ENCODE results near the gene TMEM256.

The TMEM256 gene

GRCh38 chr17:7431231-7431630 lies 27.3 kb upstream of the TMEM256 start:
- DNase-seq (ENCODE audit: insufficient read length, low spot score), result no peak
- FAIRE-seq, result no peak

- DNase-seq (ENCODE audit: insufficient read length, low spot score), result no peak
- FAIRE-seq, result no peak
These were observed 25.8 kb upstream of the TMEM256 start for GRCh38 chr17:7429722-7430121.

- FAIRE-seq, result no peak
- DNase-seq (ENCODE audit: insufficient read length, low spot score), result no peak
These were observed 24.7 kb upstream of the TMEM256 start, which contains the start of gene SPEM3 for GRCh38 chr17:7428557-7428956. Gene SPEM3, plus strand, starts transcription at chr17:7428857. Its CDS starts 46 bp downstream, at chr17:7428903.

- DNase-seq (ENCODE audit: insufficient read length, low spot score) (no peak), FAIRE-seq (no peak)
These were observed 23.7 kb upstream of the TMEM256 start for GRCh38 chr17:7427549-7427948.

- FAIRE-seq, result no peak
- DNase-seq (ENCODE audit: insufficient read length, low spot score), result no peak
These were observed 23.1 kb upstream of the TMEM256 start for GRCh38 chr17:7426896-7427489.

- DNase-seq (ENCODE audit: insufficient read length, low spot score), result no peak
- no peak for FAIRE-seq
These were observed 22.4 kb upstream of the TMEM256 start for GRCh38 chr17:7426203-7426863.

- FAIRE-seq, result no peak
These were observed 21.9 kb upstream of the TMEM256 start for GRCh38 chr17:7425756-7426155.

GRCh38 chr17:7425316-7425715 lies 21.4 kb upstream of the TMEM256 start, which contains the start of gene SPEM2:
Gene SPEM2, plus strand, starts transcription at chr17:7425616. Its CDS starts 73 bp downstream, at chr17:7425689.
- FAIRE-seq (no peak), DNase-seq (ENCODE audit: insufficient read length, low spot score) (no peak)

More at GRCh38 chr17:7425756-7426155, 21.9 kb upstream of the TMEM256 start:
- DNase-seq (ENCODE audit: insufficient read length, low spot score), result no peak

GRCh38 chr17:7423679-7424078 lies 19.8 kb upstream of the TMEM256 start:
- FAIRE-seq, result no peak

GRCh38 chr17:7421186-7421585 lies 17.3 kb upstream of the TMEM256 start:
- FAIRE-seq (no peak), DNase-seq (ENCODE audit: insufficient read length, low spot score) (no peak)

More at GRCh38 chr17:7423679-7424078, 19.8 kb upstream of the TMEM256 start:
- no peak for DNase-seq (ENCODE audit: insufficient read length, low spot score)

- DNase-seq (ENCODE audit: insufficient read length, low spot score) (no peak), FAIRE-seq (no peak)
These were observed 16.1 kb upstream of the TMEM256 start, which contains the start of gene SPEM1 for GRCh38 chr17:7419819-7420610. Gene SPEM1, plus strand, starts transcription at chr17:7420324. Its CDS starts 61 bp downstream, at chr17:7420385.

GRCh38 chr17:7418472-7419152 lies 14.7 kb upstream of the TMEM256 start:
- no peak for DNase-seq (ENCODE audit: insufficient read length, low spot score)
- FAIRE-seq, result no peak

- no peak for FAIRE-seq
- no peak for DNase-seq (ENCODE audit: insufficient read length, low spot score)
These were observed 13.3 kb upstream of the TMEM256 start for GRCh38 chr17:7417056-7417655.

- no peak for FAIRE-seq
- DNase-seq (ENCODE audit: insufficient read length, low spot score), result no peak
These were observed 12.4 kb upstream of the TMEM256 start for GRCh38 chr17:7416323-7416722.

- FAIRE-seq, result no peak
- no peak for DNase-seq (ENCODE audit: insufficient read length, low spot score)
These were observed 11.9 kb upstream of the TMEM256 start for GRCh38 chr17:7415784-7416183.

GRCh38 chr17:7414837-7415236 lies 10.9 kb upstream of the TMEM256 start:
- FAIRE-seq (no peak), DNase-seq (ENCODE audit: insufficient read length, low spot score) (no peak)

GRCh38 chr17:7413346-7413985 lies 9.6 kb upstream of the TMEM256 start:
- FAIRE-seq, result no peak
- no peak for DNase-seq (ENCODE audit: insufficient read length, low spot score)

- FAIRE-seq (no peak), DNase-seq (ENCODE audit: insufficient read length, low spot score) (no peak)
These were observed 7.5 kb upstream of the TMEM256 start for GRCh38 chr17:7411427-7411750.

GRCh38 chr17:7410634-7411426 lies 6.9 kb upstream of the TMEM256 start:
- DNase-seq (ENCODE audit: insufficient read length, low spot score) (no peak), FAIRE-seq (no peak)
